Measurements from ENCODE around the gene ZSWIM1.

DNA sequence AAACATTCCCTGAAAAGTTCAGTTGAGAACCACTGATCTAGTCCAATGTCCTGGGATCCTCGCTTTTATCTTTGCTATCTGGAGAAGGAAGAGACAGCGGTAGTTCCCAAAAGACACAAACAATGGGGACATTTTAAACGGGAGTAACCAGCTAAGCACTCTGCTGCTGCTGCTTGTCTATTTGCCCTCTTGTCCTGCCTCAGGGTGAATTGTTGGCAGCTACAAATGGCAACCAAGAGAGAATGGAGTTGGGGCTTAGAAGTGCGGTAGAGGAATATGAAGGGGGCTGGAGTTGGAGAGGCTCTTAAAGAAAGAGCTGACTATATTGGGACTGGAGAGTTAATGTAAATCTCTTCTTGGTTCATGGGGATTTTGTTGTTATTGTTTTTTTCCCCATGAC, 6.5 kb upstream of the ZSWIM1 start:
- TF ChIP-seq, protein P1, sequence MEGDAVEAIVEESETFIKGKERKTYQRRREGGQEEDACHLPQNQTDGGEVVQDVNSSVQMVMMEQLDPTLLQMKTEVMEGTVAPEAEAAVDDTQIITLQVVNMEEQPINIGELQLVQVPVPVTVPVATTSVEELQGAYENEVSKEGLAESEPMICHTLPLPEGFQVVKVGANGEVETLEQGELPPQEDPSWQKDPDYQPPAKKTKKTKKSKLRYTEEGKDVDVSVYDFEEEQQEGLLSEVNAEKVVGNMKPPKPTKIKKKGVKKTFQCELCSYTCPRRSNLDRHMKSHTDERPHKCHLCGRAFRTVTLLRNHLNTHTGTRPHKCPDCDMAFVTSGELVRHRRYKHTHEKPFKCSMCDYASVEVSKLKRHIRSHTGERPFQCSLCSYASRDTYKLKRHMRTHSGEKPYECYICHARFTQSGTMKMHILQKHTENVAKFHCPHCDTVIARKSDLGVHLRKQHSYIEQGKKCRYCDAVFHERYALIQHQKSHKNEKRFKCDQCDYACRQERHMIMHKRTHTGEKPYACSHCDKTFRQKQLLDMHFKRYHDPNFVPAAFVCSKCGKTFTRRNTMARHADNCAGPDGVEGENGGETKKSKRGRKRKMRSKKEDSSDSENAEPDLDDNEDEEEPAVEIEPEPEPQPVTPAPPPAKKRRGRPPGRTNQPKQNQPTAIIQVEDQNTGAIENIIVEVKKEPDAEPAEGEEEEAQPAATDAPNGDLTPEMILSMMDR (IDR thresholded peaks at IDR 0.05) = no peak
- TF ChIP-seq SIN3A (IDR thresholded peaks at IDR 0.05; ENCODE audit: borderline replicate concordance, insufficient read depth, low read depth, low read length) (no peak), POLR2AphosphoS5 (IDR thresholded peaks at IDR 0.05; ENCODE audit: low read depth, low read length) (no peak), REST (IDR thresholded peaks at IDR 0.05; ENCODE audit: insufficient read depth in 1 of 2, low read depth in 2 of 2, low read length in 1 of 2) (no peak), TCF7L2 (IDR thresholded peaks at IDR 0.05; ENCODE audit: low read depth, low read length) (no peak)

Data from Panc1 (cell line).